Fibroblast of skin of right biceps (primary cell): ENCODE data around the gene RNF41.
A peak's percentile ranks its signal among the peaks of the same experiment; 100 is the strongest.

Experiments used
- DNase-seq: peaks from one replicate; pipeline ENCODE4 v3.0.0-alpha.2; 2013

Gene RNF41

DNA sequence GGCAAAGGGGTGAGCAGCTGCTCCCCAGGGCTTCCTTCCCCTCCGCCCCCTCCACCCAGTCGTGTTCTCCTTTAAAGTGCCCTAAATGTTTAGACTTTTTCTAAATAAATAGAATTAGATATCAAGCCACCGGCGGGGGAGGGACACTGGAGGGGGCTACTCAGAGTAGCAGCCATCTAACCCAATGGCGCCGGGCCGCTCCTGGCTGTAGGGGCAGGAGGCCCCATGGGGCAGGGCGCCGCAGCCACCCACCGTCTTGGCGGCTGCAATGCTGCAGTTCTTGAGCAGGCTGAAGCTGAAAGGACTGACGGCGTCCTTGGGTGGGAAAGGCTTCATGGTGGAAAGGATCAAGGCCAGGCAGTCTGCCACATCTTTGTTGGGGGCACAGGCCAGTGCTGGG, 21.3 kb upstream of the RNF41 start:
- DNase-seq = no peak

DNA sequence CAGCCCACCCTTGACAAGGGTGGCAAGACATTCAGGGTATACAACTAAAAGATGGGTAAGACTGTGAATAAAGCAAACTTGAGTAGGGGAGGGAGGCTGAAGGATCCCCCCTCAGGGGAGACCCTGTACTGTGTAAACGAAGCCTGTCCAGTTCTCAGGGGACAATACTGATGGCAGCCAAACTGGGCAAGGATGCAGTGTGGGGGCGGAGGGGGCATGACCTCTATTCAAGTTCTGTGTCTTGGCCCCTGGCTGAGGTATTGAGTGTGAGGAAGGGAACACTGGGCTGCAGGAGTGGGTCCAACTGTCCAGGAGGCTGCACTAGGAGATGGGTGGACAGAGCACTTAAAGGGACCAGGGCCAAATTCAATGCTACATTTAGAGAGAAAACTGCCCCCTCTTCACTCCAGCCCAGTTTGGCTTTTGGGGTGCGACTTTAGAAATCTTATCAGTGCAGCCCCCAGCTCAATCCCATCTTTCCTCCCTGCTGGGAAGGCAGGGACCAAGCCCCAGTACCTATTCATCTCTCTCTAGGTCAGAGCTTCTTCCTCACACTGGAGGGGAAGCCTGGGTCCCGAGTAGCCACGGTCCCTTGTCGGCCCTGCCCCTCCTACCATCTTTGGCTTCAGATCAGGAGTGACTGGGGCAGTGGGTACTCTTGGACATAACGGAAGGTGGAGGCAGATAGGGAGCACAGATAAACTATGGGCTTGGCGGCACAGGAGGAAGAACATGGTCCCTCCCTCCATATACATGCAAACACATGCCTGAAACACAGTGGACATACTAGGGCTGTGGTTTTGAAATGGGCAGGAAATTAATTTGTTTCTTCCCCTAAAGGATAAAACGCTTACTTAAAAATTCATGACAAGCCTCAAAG, 19.9 kb upstream of the RNF41 start:
- DNase-seq = no peak

DNA sequence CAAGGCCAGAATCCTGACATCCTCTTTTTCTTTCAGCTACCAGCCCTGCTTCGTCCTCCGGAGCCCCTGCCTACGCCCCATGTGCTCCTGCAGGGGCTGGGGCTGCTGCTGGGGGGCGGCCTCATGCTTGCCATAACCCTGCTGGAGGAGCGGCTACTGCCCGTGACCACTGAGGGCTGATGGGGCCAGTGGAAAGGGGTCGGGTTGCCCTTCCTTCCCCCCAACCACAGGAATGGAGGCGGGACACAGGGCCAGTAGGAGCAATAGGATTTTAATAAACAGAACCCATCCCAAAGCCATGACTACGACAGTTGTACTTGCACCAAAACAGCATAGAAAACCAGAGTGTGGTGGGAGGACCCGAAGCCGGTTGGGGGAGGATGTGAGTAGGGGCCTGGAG, 15.8 kb upstream of the RNF41 start:
- DNase-seq = no peak

DNA sequence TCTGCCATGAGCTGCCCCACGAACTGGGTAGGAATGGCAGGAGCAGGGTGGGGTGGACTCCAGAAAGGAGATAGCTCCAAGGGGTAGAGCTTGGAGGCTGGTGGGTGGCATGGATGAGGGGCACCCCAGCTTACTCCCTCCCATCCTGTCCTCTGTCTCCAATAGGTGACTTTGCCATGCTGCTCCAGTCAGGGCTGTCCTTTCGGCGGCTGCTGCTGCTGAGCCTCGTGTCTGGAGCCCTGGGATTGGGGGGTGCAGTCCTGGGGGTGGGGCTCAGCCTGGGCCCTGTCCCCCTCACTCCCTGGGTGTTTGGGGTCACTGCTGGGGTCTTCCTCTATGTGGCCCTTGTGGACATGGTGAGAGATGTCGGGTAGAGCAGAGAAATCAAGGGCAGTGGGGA, 15.3 kb upstream of the RNF41 start:
- DNase-seq = no peak

DNA sequence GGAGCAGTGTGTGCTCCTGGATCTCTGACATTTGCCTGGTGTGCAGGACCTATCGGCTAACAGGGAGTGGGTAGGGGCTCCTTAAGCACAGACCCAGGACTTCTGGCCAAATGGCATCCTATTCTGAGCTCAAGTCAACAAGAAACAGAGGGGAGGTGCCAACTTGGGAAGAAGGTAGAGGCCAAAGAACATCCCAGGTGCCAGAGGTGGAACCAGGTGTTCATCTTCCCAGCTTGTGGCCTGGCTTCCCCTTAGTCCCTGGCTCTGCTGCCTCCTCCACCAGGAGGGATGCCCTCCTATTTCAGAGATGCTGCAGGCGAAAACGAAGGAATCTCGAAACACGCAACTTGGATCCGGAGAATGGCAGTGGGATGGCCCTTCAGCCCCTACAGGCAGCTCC, 14.4 kb upstream of the RNF41 start:
- no peak for DNase-seq

DNA sequence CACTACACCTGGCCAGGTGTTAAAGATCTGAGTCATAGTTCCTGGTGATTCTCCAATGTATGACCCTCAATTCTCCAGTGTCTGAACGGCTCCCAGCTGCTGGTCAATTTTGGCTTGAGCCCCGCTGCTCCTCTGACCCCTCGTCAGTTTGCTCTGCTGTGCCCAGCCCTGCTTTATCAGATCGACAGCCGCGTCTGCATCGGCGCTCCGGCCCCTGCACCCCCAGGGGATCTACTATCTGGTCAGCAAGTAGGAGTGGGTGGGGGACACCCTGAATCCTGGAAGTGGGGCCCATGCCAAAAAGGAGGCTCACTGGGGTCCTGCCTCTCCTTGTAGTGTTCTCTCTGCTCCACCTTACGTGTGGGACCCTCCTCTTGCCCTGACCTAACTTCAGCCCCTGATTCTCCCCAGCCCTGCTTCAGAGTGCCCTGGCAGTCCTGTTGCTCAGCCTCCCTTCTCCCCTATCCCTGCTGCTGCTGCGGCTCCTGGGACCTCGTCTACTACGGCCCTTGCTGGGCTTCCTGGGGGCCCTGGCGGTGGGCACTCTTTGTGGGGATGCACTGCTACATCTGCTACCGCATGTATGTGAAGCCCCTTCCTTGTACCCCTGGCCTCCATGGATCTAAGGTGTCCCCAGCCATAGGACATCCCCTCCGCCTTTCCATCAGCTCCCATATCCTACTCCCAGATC, 13.2 kb upstream of the RNF41 start:
- no peak for DNase-seq

DNA sequence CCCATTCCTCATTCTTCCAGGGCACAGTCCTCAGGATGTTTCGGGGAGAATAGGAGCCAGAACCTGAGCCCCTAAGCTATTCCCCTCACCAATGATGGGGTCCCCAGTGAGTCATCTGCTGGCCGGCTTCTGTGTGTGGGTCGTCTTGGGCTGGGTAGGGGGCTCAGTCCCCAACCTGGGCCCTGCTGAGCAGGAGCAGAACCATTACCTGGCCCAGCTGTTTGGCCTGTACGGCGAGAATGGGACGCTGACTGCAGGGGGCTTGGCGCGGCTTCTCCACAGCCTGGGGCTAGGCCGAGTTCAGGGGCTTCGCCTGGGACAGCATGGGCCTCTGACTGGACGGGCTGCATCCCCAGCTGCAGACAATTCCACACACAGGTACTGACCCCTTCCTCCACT, 9.5 kb upstream of the RNF41 start:
- DNase-seq = no peak

DNA sequence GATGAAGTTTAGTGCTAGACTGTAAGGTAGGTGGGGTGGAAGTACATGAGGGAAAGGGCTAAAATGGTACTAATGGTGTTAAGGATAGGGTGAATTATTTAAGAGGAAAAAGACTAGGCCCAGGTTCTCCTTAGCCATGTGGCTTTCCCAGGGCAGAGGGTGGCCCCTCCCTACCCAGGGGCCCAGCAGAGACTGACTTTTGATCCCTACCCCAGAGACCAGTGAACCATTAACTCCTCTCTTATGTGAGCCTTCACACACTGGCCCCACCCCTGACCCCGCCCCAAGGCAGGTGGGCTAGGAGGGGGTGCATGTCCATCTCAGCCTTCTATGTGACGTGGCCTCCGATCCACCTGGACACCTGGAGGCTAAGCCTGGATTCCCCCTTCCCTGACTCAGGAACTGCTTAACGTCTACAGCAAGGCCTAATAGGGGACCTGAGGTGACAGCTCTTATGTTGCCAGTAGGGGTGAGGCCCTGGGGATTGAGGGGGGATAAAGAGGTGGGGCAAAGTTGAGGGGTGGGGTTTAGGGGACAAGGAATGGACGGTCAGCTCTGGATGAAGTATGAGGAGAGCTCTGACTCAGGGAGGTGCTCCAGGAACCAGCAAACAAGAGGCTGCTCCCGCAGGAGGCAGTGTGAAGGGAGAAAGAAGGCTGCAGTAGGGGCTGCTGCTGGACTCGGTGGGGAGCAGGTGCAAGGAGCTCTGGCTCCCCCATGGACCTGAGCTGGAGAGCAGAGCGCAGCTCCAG, 8.9 kb upstream of the RNF41 start:
- DNase-seq = no peak

DNA sequence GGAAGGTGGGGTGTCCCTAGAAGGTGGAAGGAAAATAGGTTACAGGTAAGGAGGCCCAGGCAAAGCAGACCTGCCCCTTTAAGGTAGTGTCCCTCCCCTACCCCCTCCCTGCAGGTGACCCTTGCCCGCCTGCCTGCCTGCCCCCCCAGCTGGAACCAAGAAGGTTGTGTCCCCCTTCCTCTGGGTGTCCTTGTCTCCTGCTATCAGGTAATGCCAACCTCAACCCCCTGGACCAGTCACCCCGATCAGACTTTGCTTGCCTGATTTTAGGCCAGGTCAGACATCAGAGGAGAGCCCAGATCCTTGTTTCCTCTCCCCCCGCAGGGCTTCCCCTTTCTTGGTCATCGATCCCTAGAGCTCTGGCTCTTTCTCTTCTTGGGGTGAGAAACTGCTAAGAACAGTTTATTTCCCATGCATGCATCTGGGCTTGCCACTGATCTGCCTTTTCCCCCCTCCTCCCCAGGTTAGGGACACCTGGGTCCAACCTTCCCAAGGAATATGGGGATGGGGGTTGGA, 8.3 kb upstream of the RNF41 start, which contains the start of gene SLC39A5:
TSS of gene SLC39A5 (plus strand) at position 136 of the 516 bp plus-strand sequence. CDS start 1,224 bp downstream, outside the sequence.
- DNase-seq = no peak

DNA sequence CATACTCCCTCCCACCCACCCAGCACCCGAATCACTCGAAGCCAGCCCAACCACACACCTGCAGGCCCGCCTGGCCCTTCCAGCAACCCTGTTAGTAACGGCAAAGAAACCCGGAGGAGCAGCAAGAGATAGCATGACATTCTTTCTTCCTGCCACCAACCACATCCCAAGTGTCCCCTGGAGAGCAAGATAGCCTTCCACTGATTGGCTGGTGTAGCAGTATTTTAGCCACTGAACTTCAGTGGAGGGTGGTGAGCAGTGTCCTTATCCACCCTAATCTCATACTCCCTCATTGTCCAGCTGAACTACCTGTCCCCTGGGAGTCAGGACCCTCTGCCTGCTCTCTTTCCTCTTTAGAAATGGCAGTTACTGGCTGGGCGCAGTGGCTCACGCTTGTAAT, 7.4 kb upstream of the RNF41 start:
- no peak for DNase-seq

DNA sequence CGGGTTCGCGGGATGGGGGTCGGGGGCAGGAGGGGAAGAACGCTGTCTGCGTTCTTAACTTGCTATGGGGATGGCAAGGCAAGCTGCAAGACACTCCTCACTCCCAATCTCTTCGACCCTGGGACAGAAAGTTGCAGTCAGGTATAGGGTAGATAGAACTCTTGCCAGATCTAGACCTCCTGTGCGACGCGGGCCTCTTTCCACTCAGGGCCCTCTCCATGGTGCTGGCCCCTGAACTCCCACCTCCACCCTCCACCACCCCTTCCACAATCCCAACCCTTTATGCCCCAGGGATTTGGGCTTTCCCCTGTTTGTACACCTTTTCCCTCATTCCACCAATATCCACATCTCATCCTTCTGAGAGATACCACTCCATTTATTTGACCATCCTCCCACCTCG, 3.2 kb upstream of the RNF41 start:
- no peak for DNase-seq

DNA sequence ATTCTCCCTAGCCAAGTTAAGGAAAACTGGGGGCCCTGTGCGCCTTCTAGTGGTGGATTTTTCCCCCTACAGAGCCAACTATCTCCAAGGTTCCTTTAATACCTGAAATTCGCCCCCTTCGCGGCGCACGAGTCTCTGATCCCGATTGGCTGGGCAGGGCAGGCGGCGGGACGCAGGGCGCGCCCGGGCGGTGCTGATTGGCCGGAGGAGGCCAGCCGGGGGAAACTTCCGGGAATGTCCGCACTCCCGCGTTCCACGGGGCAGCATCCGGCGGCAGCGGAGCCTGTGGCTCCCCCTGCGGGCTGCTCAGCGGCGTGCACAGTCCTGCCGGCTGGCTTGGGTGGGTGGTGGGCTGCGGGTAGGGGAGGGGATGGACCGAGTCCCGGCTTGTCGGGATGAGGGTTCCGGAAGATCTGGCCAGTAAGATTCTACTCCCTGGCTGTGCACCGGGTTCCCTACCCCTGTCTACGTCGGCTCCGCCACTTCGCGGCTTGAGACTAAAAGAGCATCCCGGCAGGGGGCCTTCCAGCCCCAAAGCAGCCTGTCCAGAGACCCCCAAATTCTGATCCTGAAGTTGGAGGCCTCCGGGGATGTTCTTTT, 2.5 kb upstream of the RNF41 start, which contains the start of gene NABP2:
TSS of gene NABP2 (plus strand) at position 241 of the 600 bp plus-strand sequence. CDS start 515 bp downstream, outside the sequence.
- peak; percentile 99 for DNase-seq

DNA sequence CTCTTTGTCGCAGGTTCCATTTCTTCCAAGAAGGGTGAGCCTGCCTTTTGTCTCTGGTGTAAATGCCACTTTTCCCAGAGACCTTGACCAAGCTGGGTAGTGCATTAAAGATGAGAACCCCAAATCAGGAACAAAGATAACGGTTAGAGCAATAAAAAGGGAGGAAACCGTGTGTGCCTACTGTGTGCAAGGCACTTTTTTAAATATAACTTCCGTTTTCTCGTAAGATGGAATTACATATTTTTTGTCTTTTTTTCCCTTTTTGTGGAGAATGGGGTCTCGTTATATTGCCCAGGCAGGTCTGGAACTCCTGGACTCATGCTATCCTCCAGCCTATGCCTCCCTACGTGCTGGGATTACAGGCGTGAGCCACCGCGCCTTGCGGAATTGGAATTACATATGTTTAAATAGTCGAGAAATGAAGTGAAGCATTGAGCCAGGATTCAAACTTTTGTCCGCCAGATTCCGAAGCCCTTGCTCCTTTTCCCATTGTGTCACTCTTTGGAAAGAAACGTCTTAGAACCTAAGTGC, 1.9 kb upstream of the RNF41 start:
- no peak for DNase-seq

DNA sequence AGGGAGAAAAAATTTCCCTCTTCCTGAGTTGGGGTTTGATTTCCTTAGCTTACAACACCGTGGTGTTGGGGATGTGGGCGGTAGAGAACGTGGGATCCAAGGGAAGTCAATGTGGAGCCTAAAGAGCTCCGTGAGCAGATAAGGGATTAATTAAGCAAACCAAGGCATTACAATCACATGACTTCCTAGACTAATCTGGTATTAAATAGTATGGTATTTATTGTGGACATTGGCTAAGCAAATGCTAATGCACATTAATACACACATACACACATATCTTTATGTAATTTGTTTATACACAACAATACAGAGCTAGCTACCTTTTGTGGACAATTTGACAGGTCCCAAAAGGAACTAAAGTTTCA, 791 bp upstream of the RNF41 start:
- DNase-seq = no peak

DNA sequence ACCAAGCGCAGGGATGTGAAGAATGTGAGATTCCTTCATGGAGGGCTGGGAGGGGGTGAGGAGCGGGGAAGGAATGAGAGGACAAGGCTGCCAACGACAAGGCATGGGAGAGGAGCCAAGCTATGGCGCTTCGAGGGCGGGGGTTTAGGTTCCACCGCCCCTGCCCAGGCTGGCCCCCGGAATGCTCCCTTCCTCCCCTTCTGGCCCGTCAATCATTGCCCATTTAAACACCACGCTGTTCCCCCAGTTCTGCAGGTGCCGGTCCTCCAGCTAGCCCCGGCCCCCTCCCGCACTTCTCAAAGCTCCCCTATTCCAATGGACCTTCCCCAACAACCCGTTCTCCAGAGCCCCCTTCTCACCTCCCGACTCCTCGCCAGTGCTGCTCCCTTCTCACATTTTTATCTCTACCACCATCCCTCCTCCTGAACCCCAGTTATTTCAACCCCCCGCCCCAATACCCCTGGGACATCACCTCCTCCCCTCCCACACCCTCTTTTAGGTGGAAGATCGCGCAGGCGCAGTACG, 428 bp downstream of the RNF41 start:
- DNase-seq = peak; percentile 87

DNA sequence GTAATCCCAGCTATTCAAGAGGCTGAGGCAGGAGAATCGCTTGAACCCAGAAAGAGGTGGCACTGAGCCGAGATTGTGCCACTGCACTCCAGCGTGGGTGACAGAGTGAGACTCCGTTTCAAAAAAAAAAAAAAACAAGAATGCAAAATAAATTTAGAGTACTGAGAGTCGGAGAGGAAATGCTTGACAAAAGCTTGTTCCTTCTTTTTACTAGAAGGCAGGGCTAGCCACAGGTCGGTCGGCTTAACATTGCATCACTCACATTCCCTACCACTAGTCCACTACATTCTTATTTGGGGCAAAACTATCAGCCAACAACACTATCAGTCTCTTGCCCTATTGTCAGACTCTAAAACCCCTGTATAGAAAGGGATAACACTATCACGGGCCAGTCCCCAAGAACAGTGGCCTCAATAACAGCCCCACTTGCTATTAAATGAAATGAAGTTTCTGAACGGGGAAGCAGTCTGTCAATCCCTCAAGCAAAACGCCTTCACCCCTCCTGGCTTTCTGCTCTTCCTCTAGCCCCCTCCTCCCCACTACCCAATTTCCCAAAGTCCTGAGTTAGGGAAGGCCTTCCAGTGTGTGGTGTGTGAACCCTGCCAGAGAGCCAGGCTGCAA, 1.0 kb downstream of the RNF41 start:
- DNase-seq = peak; percentile 52

DNA sequence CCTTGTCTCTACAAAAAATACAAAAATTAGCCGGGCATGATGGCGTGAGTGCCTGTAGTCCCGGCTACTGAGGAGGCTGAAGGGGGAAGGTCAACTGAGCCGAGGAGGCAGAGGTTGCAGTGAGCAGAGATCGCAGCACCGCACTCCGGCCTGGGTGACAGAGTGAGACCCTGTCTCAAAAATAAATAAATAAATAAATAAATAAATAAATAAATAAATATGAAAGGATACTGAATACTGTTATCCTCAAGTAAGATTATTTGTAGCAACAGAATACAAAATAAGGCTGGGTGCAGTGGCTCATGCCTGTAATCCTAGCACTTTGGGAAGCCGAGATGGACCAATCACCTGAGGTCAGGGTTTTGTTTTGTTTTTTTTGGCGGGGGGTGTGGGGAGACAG, 1.9 kb downstream of the RNF41 start:
- DNase-seq = no peak

DNA sequence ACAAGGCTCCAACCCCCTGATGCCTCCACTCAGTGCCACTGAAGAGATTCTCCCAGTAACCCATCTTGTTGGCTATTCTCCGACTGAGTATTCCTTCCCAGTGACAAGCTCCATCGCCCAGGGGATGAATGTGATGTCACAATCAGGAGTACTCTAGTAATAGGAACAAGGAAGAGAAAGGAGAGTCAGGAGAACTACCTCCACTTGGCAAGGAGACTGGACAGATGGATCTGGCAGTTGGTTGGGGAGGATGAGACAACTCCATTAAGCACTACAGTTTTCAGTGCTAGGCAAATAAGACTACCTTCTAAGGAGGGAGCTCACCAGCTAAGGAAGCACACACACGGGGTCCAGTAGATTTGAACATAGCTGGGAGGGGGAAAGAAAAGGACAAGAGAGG, 5.3 kb downstream of the RNF41 start:
- DNase-seq = no peak

DNA sequence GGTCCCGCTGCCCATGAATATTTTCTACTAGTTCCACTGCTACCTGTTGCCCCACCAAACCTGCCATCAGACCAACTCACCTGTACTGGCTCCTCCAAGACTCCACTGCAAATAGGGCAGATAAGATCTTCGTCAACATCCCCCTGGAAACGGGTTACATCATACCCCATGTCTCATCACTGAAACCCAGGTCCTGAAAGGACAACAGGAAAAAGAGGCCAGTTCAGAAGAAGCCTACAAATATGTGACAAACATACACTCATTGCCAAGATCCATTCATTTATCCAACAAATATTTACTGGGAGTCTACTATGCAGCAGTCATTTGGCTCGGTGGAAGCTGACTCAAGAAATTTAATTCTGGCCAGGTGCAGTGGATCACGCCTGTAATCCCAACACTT, 7.8 kb downstream of the RNF41 start:
- DNase-seq = no peak

DNA sequence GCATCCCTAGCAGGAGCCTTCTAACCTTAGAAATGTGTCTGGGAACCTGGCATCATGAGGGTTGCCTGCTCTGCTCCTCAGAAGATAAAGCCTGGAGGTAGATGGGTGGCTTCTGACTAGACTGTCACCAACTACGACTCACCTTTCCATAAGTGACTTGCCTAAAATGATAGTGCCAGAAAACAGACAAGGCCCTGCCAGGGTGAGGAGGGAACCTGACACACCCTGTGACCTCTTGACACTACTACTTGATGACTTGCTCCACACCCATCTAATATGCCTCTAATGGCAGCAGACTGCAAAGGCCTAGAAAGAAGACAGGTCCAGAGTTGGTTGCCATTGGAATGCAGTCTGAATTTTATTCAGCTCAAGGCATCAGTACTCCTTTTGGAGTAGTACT, 9.4 kb downstream of the RNF41 start:
- DNase-seq = no peak

DNA sequence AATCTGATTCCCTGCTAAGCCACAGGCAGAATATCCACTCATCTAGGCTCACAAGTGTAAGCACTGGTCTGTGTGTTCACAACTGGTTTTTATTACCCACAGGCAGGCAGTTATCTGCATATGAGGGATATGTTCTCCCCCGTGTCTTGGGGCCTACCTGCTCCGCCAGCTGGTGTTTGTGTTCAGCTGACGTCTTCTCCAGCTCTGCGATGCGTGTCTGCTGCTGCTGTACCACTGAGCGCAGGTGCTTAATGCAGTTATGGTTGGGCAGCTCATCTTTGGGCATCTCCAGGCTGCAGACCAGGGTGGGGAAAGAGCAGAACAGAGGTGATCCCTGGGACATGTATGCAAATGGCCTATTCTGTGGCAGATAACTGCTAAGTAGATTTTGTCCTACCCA, 13.7 kb downstream of the RNF41 start:
- DNase-seq = no peak
